ENCODE measurements around the gene SIL1. TPM values are rescaled to one million over a fixed set of nuclear protein-coding genes. Genes with fewer than 3 reads are reported as not detected.

Gene SIL1
- total RNA-seq, 1 experiment from 2014 or later: 22.0 TPM

DNA sequence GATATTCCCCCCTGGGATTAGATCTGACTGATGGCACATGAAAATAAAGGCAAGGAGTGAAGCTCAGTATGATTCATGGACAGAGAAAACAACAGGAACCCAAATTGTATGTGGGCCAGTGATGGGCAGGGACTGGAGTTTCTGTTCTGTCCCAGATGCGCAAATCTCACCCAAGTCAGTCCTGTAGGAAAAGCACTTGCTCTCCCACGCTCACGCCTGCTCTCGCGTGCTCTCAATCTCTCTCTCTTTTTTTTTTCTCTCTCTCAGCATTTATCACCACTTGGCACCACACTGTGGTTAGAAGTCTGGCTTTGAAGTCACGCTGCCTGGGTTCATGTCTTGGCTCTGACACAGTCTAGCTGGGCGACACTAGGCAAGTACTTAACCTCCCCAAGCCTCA lies 216.6 kb downstream of the SIL1 start:
- no peak for DNase-seq (ENCODE audit: low spot score)
- Histone ChIP-seq H3K27ac (ENCODE audit: low read depth, low read length, poor library complexity, severe bottlenecking) (no peak overlapping the region), H3K36me3 (ENCODE audit: insufficient read depth, low read length, poor library complexity, severe bottlenecking) (no peaks in the 10 kb centered on the region), H3K27me3 (replicated peaks; ENCODE audit: insufficient read depth, low read depth, low read length, poor library complexity) (no peaks in the 10 kb centered on the region), H3K4me1 (ENCODE audit: insufficient read depth, low read length, poor library complexity, severe bottlenecking) (no peaks in the 10 kb centered on the region), H3K4me3 (ENCODE audit: low read depth, low read length, poor library complexity, severe bottlenecking) (no peak overlapping the region), H3K9me3 (ENCODE audit: low read depth, low read length, poor library complexity, severe bottlenecking) (no peaks in the 10 kb centered on the region)
- TF ChIP-seq, protein P1, sequence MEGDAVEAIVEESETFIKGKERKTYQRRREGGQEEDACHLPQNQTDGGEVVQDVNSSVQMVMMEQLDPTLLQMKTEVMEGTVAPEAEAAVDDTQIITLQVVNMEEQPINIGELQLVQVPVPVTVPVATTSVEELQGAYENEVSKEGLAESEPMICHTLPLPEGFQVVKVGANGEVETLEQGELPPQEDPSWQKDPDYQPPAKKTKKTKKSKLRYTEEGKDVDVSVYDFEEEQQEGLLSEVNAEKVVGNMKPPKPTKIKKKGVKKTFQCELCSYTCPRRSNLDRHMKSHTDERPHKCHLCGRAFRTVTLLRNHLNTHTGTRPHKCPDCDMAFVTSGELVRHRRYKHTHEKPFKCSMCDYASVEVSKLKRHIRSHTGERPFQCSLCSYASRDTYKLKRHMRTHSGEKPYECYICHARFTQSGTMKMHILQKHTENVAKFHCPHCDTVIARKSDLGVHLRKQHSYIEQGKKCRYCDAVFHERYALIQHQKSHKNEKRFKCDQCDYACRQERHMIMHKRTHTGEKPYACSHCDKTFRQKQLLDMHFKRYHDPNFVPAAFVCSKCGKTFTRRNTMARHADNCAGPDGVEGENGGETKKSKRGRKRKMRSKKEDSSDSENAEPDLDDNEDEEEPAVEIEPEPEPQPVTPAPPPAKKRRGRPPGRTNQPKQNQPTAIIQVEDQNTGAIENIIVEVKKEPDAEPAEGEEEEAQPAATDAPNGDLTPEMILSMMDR (conservative IDR thresholded peaks at IDR 0.05; ENCODE audit: low read depth, low read length): no peak
- TF ChIP-seq EZH2 (IDR thresholded peaks at IDR 0.05; ENCODE audit: borderline replicate concordance, low read depth, low read length, poor library complexity, severe bottlenecking): no peak
- intact Hi-C loops (cut with micrococcal nuclease; ENCODE audit: unreplicated experiment): no loop called here
- POLR2A ChIA-PET (ENCODE audit: low non-redundant PET): no interaction called here
- CTCF ChIA-PET: no interaction called here
- no TSS peak for BruUV-seq (replicated peaks)

DNA sequence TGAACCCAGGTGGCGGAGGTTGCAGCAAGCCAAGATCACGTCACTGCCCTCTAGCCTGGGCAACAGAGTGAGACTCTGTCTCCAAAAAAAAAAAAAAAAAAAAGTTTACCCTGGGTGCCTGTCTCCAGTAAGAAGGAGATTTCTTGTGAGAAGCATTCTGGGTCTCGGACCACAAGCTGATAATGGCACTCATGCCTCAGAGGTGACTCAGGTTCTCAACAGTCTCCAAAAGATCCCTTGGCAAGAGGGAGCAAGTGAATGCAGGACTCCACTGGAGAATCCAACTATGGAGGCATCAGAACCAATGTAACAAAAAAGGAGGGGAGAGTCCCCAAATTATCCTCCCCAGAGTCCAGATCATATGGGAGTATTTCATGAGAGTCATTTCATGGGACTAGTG lies 217.0 kb downstream of the SIL1 start:
- no peak for DNase-seq (ENCODE audit: low spot score)
- Histone ChIP-seq H3K4me1 (ENCODE audit: insufficient read depth, low read length, poor library complexity, severe bottlenecking) (no peaks in the 10 kb centered on the region), H3K27ac (ENCODE audit: low read depth, low read length, poor library complexity, severe bottlenecking) (no peak overlapping the region), H3K36me3 (ENCODE audit: insufficient read depth, low read length, poor library complexity, severe bottlenecking) (no peaks in the 10 kb centered on the region), H3K27me3 (replicated peaks; ENCODE audit: insufficient read depth, low read depth, low read length, poor library complexity) (no peaks in the 10 kb centered on the region), H3K9me3 (ENCODE audit: low read depth, low read length, poor library complexity, severe bottlenecking) (no peaks in the 10 kb centered on the region), H3K4me3 (ENCODE audit: low read depth, low read length, poor library complexity, severe bottlenecking) (no peak overlapping the region)
- CTCF ChIA-PET: no interaction called here
- TF ChIP-seq EZH2 (IDR thresholded peaks at IDR 0.05; ENCODE audit: borderline replicate concordance, low read depth, low read length, poor library complexity, severe bottlenecking): no peak
- TF ChIP-seq, protein P1 (conservative IDR thresholded peaks at IDR 0.05; ENCODE audit: low read depth, low read length): no peak
- no TSS peak for BruUV-seq (replicated peaks)
- POLR2A ChIA-PET (ENCODE audit: low non-redundant PET): no interaction called here
- intact Hi-C loops (cut with micrococcal nuclease; ENCODE audit: unreplicated experiment): no loop called here

DNA sequence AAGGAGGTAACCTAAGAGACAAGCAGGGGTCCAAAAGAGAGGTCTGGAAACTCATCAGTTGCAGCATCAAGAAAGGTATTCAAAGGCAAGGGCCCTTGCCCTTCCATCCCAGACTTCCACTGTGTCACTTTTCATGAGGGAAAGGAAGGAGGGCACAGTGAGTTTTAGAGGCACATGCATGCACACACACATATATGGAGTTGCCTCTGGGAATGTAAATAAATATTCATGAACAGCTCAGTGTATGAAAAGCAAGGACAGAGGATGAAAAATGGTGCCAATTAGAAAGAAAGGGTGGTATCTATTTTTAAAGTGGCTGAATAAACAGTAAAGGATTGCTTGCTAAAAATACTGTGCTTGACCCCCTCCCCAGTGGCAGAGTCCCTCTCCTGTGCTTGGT lies 217.7 kb downstream of the SIL1 start:
- Histone ChIP-seq H3K27ac (ENCODE audit: low read depth, low read length, poor library complexity, severe bottlenecking) (no peak overlapping the region), H3K4me3 (ENCODE audit: low read depth, low read length, poor library complexity, severe bottlenecking) (no peak overlapping the region), H3K4me1 (ENCODE audit: insufficient read depth, low read length, poor library complexity, severe bottlenecking) (peaks cover 5% of the 10 kb centered on the region), H3K36me3 (ENCODE audit: insufficient read depth, low read length, poor library complexity, severe bottlenecking) (no peaks in the 10 kb centered on the region), H3K9me3 (ENCODE audit: low read depth, low read length, poor library complexity, severe bottlenecking) (no peaks in the 10 kb centered on the region), H3K27me3 (replicated peaks; ENCODE audit: insufficient read depth, low read depth, low read length, poor library complexity) (no peaks in the 10 kb centered on the region)
- DNase-seq (ENCODE audit: low spot score): no peak
- POLR2A ChIA-PET (ENCODE audit: low non-redundant PET): no interaction called here
- intact Hi-C loops (cut with micrococcal nuclease; ENCODE audit: unreplicated experiment): no loop called here
- no peak for TF ChIP-seq EZH2 (IDR thresholded peaks at IDR 0.05; ENCODE audit: borderline replicate concordance, low read depth, low read length, poor library complexity, severe bottlenecking)
- TF ChIP-seq, protein P1 (conservative IDR thresholded peaks at IDR 0.05; ENCODE audit: low read depth, low read length): no peak
- BruUV-seq (replicated peaks): no TSS peak
- CTCF ChIA-PET: no interaction called here
